ENCODE data around the gene RUFY1.
A peak's percentile ranks its signal among the peaks of the same experiment; 100 is the strongest.
"Not testable (repeated sequence)": the region's sequence is repeated elsewhere in the genome, so short reads cannot be mapped to it uniquely, and the experiment has no call there.

RUFY1 gene

GRCh38 chr5:179542170-179542569 is 8.2 kb upstream of the RUFY1 start:
- no peak for DNase-seq (ENCODE audit: low read depth)

GRCh38 chr5:179543275-179543674 is 7.1 kb upstream of the RUFY1 start:
- not testable (repeated sequence) for DNase-seq (ENCODE audit: low read depth)

- no peak for DNase-seq (ENCODE audit: low read depth)
Observed at GRCh38 chr5:179553006-179553405, 2.7 kb downstream of the RUFY1 start.

- DNase-seq (ENCODE audit: low read depth), result no peak
Observed at GRCh38 chr5:179553875-179554274, 3.5 kb downstream of the RUFY1 start.

GRCh38 chr5:179554981-179555380 is 4.6 kb downstream of the RUFY1 start:
- no peak for DNase-seq (ENCODE audit: low read depth)

- DNase-seq (ENCODE audit: low read depth), result not testable (repeated sequence)
Observed at GRCh38 chr5:179558261-179558799, 8.0 kb downstream of the RUFY1 start.

- DNase-seq (ENCODE audit: low read depth), result no peak
Observed at GRCh38 chr5:179558932-179559283, 8.6 kb downstream of the RUFY1 start.

- DNase-seq (ENCODE audit: low read depth), result peak; percentile 73
Observed at GRCh38 chr5:179559284-179560252, 9.2 kb downstream of the RUFY1 start.

GRCh38 chr5:179564526-179564925 is 14.2 kb downstream of the RUFY1 start:
- DNase-seq (ENCODE audit: low read depth), result no peak

GRCh38 chr5:179568721-179569120 is 18.4 kb downstream of the RUFY1 start:
- no peak for DNase-seq (ENCODE audit: low read depth)

- DNase-seq (ENCODE audit: low read depth), result no peak
Observed at GRCh38 chr5:179572386-179572785, 22.0 kb downstream of the RUFY1 start.

- DNase-seq (ENCODE audit: low read depth), result no peak
Observed at GRCh38 chr5:179577286-179577960, 27.1 kb downstream of the RUFY1 start.

- DNase-seq (ENCODE audit: low read depth), result no peak
Observed at GRCh38 chr5:179585941-179586401, 35.6 kb downstream of the RUFY1 start.

- no peak for DNase-seq (ENCODE audit: low read depth)
Observed at GRCh38 chr5:179588166-179588565, 37.8 kb downstream of the RUFY1 start.

GRCh38 chr5:179595916-179596315 is 45.6 kb downstream of the RUFY1 start:
- DNase-seq (ENCODE audit: low read depth), result no peak

GRCh38 chr5:179596421-179596820 is 46.1 kb downstream of the RUFY1 start:
- DNase-seq (ENCODE audit: low read depth), result no peak

- no peak for DNase-seq (ENCODE audit: low read depth)
Observed at GRCh38 chr5:179599100-179599499, 48.7 kb downstream of the RUFY1 start.

- DNase-seq (ENCODE audit: low read depth), result no peak
Observed at GRCh38 chr5:179599566-179599965, 49.2 kb downstream of the RUFY1 start.

GRCh38 chr5:179599973-179600372 is 49.6 kb downstream of the RUFY1 start:
- DNase-seq (ENCODE audit: low read depth), result no peak

GRCh38 chr5:179601871-179602625 is 51.7 kb downstream of the RUFY1 start:
- no peak for DNase-seq (ENCODE audit: low read depth)

GRCh38 chr5:179603308-179603707 is 53.0 kb downstream of the RUFY1 start:
- no peak for DNase-seq (ENCODE audit: low read depth)
